Central memory CD4-positive, alpha-beta T cell (primary cell): Measurements from ENCODE around the gene CHRM4.
"Not testable (repeated sequence)": the region's sequence is repeated elsewhere in the genome, so short reads cannot be mapped to it uniquely, and the experiment has no call there.

Experiments used
- DNase-seq: peaks from one replicate; pipeline ENCODE4 v3.0.0; 2022

The CHRM4 gene

GRCh38 chr11:46381819-46382645, 9.5 kb downstream of the CHRM4 start:
- DNase-seq, result no peak

- no peak for DNase-seq
Measured at GRCh38 chr11:46381048-46381818, 10.3 kb downstream of the CHRM4 start, which contains the start of gene MDK. MDK (plus strand) TSS chr11:46381669; CDS start chr11:46382058, 389 bp downstream.

GRCh38 chr11:46380340-46381047, 11.1 kb downstream of the CHRM4 start:
- peak; percentile 31 for DNase-seq

DNA sequence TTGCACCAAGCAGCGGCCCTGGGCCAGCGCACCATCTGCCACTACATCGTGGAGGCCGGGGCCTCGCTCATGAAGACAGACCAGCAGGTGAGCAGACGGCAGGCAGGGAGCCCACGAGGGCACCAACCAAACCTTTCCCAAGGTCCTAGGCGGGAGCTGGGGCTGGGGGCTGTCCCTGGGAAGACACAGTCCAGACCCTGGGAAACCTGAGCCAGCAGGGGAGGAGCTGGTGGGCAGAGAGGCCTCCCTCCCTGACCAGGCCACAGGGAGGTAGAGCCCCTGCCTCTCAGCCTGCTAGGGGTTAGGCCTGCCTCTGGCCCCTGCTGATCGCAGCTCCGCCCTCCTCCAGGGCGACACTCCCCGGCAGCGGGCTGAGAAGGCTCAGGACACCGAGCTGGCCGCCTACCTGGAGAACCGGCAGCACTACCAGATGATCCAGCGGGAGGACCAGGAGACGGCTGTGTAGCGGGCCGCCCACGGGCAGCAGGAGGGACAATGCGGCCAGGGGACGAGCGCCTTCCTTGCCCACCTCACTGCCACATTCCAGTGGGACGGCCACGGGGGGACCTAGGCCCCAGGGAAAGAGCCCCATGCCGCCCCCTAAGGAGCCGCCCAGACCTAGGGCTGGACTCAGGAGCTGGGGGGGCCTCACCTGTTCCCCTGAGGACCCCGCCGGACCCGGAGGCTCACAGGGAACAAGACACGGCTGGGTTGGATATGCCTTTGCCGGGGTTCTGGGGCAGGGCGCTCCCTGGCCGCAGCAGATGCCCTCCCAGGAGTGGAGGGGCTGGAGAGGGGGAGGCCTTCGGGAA, 11.9 kb downstream of the CHRM4 start:
- DNase-seq, result not testable (repeated sequence)

GRCh38 chr11:46378811-46379481, 12.6 kb downstream of the CHRM4 start:
- no peak for DNase-seq

DNA sequence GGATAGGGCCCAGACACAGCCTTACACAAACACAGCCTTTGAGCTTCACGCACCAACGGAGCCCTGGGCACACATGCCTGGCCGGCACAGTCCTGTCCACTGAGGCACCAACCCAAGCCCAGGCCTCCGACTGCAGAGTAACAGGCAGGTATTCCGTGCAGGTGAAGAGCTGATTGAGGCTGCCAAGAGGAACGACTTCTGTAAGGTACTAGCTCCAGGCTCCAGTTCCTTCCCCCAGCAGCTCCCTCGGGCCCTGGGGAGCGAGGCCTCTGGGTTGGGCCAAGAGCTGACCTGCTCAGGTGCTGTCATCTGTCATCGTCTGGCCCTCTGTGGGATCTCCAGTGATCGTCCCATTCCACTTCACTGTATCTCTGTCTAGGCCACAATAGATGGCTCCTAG, 13.3 kb downstream of the CHRM4 start:
- DNase-seq, result no peak

DNA sequence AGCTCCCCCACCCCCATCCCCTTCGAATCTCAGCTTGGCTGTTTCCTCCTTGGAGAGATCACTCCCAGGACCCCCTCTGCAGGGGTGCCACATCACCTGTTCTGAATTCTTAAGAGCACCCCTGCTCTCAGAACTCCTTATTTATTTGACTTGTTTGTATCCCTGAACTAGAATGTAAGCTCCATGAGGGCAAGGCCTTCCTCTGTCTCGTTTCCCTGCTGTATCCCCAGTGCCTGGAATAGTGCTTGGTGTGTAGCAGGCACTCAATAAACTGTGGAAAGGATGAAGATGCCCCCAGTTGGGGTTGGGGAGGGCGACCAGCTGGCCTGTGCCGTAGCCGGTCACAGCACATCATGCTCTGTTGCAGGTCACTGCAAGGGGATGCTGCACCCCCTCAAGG, 13.7 kb downstream of the CHRM4 start:
- no peak for DNase-seq

DNA sequence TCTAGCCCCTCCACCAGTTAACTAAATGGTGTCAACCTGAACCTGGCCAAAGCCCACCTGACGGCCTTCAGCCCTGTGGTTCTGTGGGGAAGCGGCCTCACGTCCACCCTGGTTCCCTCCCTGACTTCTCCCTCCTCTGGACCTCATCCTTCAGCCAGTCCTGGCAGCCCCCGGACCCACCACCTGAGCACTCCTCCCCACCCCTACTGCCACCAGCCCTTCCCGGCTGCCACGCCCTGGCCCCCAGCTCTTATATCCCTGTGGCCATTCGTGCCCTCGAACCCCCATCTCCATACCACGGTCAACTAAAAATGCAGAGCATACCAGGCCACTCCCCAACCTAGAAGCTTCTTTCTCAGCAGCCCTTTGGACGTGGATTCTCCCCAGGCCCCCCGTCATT, 14.3 kb downstream of the CHRM4 start:
- no peak for DNase-seq

DNA sequence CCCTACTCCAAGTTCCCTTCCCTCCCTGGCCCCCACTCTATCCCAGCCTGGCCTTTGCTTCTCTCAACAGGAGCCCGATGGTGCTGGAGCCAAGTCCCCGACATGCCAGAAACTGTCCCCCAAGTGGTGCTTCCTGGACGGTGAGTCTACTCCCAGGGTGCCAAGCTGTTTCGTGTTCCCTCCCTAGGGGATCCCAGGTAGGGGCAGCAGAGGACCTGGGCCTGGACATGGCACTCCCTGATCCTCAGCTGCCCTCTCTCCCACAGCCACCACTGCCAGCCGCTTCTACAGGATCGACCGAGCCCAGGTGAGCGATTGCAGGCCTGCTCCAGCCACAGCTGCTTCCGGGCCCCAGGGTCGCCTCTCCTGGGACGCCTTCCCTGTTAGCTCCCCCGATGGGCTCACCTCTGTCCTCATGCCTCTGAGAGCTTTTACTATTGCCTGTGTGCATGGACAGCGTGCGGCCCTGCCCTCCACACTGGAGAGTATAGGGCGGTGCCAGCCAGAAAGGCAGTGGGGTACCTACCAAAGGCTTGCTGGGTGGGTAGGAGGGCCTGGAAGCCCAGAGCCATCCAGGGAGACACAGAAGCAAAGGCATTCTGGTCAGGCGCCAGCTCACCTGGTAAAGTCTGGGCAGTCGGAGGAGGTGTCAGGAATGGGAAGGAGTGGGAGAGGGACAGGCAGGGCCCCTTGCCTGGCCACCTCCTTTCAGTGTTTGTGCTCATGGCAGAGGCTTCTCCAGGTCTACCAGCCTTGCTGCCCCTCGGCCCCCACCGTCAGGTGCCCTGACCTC, 15.1 kb downstream of the CHRM4 start:
- DNase-seq, result no peak

DNA sequence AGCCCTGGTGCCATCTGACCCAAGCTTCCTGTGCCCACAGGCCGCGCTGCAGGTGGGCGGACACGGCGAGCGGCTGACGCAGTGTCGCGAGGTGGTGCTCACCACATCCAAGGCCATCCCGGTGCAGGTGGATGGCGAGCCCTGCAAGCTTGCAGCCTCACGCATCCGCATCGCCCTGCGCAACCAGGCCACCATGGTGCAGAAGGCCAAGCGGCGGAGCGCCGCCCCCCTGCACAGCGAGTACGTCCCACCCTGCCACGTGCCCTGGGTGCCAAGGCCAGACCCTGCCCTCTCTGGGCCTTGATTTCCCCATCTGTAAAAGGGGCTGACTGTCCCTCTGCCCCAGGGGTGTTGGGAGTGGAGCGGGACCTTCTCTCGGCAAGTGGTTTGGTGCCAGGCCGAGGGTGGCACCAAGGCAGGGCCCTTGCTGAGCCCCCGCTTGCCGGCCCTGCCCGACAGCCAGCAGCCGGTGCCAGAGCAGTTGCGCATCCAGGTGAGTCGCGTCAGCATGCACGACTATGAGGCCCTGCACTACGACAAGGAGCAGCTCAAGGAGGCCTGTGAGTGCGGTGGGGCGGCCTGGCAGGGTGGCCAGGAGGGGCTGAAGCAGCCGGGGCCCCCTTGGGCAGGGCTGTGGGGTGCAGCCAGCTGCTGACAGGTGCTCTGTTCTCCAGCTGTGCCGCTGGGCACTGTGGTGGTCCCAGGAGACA, 16.0 kb downstream of the CHRM4 start:
- no peak for DNase-seq

- DNase-seq, result no peak
Measured at GRCh38 chr11:46374815-46375214, 16.8 kb downstream of the CHRM4 start.

GRCh38 chr11:46373787-46374740, 17.5 kb downstream of the CHRM4 start:
- DNase-seq, result no peak

DNA sequence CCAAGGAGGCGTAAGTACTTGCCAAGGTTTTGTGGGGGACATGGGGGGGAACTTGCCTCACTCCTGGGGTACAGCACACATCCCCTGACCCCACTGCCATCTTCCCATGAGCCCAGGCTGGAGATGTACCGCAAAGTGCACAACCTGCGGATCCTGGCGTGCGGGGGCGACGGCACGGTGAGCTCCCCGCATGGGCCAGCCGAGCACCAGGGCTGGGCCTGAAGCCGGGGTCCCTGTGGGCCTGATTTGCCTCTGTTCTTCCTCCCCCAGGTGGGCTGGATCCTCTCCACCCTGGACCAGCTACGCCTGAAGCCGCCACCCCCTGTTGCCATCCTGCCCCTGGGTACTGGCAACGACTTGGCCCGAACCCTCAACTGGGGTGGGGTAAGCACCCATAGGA, 19.1 kb downstream of the CHRM4 start:
- not testable (repeated sequence) for DNase-seq

DNA sequence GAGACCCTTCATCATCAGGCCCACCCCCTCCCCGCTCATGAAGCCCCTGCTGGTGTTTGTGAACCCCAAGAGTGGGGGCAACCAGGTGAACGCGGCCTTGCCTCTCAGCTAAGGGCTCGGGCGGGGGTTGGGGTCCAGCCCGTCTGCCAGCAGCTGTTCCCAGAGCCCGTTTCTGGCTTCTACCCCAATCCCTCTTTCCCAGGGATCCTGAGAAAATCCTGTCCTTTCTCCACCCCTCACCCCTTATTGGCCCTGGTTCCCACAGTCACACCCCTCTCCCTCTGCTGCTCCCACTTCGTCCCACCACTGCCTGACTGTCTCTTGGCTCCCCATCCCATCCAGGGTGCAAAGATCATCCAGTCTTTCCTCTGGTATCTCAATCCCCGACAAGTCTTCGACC, 19.5 kb downstream of the CHRM4 start:
- DNase-seq, result no peak

- DNase-seq, result not testable (repeated sequence)
Measured at GRCh38 chr11:46371262-46371661, 20.3 kb downstream of the CHRM4 start.

GRCh38 chr11:46370253-46370652, 21.3 kb downstream of the CHRM4 start:
- no peak for DNase-seq

GRCh38 chr11:46369458-46370152, 22.0 kb downstream of the CHRM4 start:
- DNase-seq, result peak; percentile 36

GRCh38 chr11:46367916-46368267, 23.7 kb downstream of the CHRM4 start:
- DNase-seq, result no peak
